ENCODE measurements around the gene MICAL2.

DNA sequence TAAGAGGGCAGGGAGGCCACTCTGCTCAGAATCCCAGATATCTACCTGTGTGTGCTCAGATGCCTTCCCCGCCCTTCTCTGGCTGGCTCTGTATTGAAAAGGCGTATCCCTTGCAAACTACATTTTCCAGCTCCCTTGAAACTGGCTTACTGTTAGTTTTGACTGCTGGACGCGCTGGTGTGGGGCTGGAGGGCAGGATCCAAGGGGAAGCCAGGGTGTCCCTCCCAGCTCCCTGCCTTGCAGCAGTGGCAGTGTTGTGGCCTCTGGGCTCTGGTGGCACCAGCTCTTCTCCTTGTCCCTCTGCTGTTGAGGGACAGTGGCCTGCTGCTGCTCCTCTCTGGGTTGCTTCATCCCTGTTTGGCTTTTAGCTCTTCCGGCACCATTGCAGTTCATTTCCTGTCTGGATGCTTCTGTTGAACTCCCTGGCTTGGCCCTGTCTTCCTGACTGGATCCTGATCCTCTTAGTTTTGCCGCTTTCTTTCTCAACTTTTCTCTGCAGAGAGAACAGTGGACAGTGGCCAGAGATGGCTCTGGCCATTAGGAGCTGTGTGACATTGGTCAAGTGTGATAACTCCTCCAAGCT is 159.9 kb downstream of the MICAL2 start:
- TF ChIP-seq, protein P1, sequence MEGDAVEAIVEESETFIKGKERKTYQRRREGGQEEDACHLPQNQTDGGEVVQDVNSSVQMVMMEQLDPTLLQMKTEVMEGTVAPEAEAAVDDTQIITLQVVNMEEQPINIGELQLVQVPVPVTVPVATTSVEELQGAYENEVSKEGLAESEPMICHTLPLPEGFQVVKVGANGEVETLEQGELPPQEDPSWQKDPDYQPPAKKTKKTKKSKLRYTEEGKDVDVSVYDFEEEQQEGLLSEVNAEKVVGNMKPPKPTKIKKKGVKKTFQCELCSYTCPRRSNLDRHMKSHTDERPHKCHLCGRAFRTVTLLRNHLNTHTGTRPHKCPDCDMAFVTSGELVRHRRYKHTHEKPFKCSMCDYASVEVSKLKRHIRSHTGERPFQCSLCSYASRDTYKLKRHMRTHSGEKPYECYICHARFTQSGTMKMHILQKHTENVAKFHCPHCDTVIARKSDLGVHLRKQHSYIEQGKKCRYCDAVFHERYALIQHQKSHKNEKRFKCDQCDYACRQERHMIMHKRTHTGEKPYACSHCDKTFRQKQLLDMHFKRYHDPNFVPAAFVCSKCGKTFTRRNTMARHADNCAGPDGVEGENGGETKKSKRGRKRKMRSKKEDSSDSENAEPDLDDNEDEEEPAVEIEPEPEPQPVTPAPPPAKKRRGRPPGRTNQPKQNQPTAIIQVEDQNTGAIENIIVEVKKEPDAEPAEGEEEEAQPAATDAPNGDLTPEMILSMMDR (conservative IDR thresholded peaks at IDR 0.05; ENCODE audit: low read length) = no peak
- no peak for TF ChIP-seq EZH2phosphoT487 (IDR thresholded peaks at IDR 0.05; ENCODE audit: borderline replicate concordance, low read depth, low read length)

Measured in OCI-LY7 (cell line).